Lung (tissue), 12 donors: ENCODE results near the gene CTXND2. TPM values are rescaled to one million over a fixed set of nuclear protein-coding genes. Genes with fewer than 3 reads are reported as not detected.
"Not testable (repeated sequence)": the region's sequence is repeated elsewhere in the genome, so short reads cannot be mapped to it uniquely, and the experiment has no call there.

Experiments used
- ATAC-seq: fragments of 200-7000 bp; cut with Tn5 transposase; one replicate; pipeline ENCODE4 v1.9.1; 2020; ENCODE audit warnings: moderate number of reproducible peaks; ENCODE audit not compliant: insufficient read depth, low FRiP score
- DNase-seq, 3 donors: peaks; one replicate each; pipeline ENCODE4 v3.0.0-alpha.2; 2013 to 2017
- H3K27ac ChIP-seq, 2 donors: one replicate each; pipeline ENCODE4 v1.5.1; 2013; ENCODE audit warnings: mild to moderate bottlenecking in 2 of 2, moderate library complexity in 2 of 2, control low read depth in 1 of 2, inconsistent platforms in 1 of 2, low read depth in 1 of 2, low read length in 1 of 2
- H3K27me3 ChIP-seq, 3 donors: one replicate each; pipeline ENCODE4 v1.5.1; 2013; ENCODE audit warnings: low read length in 2 of 3; ENCODE audit not compliant: control insufficient read depth in 3 of 3, insufficient read depth in 3 of 3
- H3K36me3 ChIP-seq, 4 donors: one replicate each; pipeline ENCODE4 v1.5.1; 2013; ENCODE audit warnings: low read length in 4 of 4, mild to moderate bottlenecking in 1 of 4, moderate library complexity in 1 of 4; ENCODE audit not compliant: control insufficient read depth in 4 of 4, insufficient read depth in 4 of 4
- H3K4me1 ChIP-seq, 5 donors: one replicate each; pipeline ENCODE4 v1.5.1; 2013; ENCODE audit warnings: low read length in 5 of 5, mild to moderate bottlenecking in 2 of 5, moderate library complexity in 1 of 5; ENCODE audit not compliant: control insufficient read depth in 5 of 5, insufficient read depth in 5 of 5
- H3K4me3 ChIP-seq: one replicate; pipeline ENCODE4 v1.5.1; 2013; ENCODE audit warnings: mild to moderate bottlenecking, control low read depth, moderate library complexity
- H3K9ac ChIP-seq, 2 donors: one replicate each; pipeline ENCODE4 v1.5.1; 2013; ENCODE audit warnings: low read length in 2 of 2, control low read depth in 1 of 2; ENCODE audit not compliant: insufficient read depth in 1 of 2
- H3K9me3 ChIP-seq, 4 donors: one replicate each; pipeline ENCODE4 v1.5.1; 2013; ENCODE audit warnings: low read length in 3 of 4, mild to moderate bottlenecking in 1 of 4, moderate library complexity in 1 of 4; ENCODE audit not compliant: control insufficient read depth in 4 of 4, insufficient read depth in 3 of 4
- WGBS, 2 donors: extraction: QIAGEN DNeasy Blood & Tissue Kit; methylation state at CpG; one replicate each; pipeline ENCODE4 v1.1.7; 2013; 5-methylcytosine and 5-hydroxymethylcytosine counted together
- polyA plus RNA-seq, 2 donors: library from polyadenylated mRNA; stranded (reverse); fragments of 200-250 nt; gene quantifications; one replicate each; pipeline ENCODE4 v1.2.1, GENCODE V29; 2013
- total RNA-seq, 2 donors: library from RNA; depleted of rRNA in 1 of 2; stranded (reverse); fragments of >200 nt in 1 of 2; gene quantifications; one replicate each; pipeline ENCODE4 v1.2.1, GENCODE V29; 2014 to 2021
- TF ChIP-seq, protein P1 (sequence below): IDR thresholded peaks from 2 replicates; pipeline ENCODE4 v1.5.1; 2012; ENCODE audit warnings: mild to moderate bottlenecking; ENCODE audit errors: control extremely low read depth, extremely low read depth
- donor health status: control.
- donor health status: control.
- donor health status: Bipolar disorder and iron deficiency.
- donor health status: healthy.
- donor health status: DM: yes; HTN: yes; CAD: no.

Gene CTXND2
- total and polyA plus RNA-seq, 4 donors: 0.02 TPM; not detected in 3

- DNase-seq (peak in 2 of 3 donors; percentile 86 to 88), ATAC-seq (peak; percentile 58)
- H3K9me3 ChIP-seq: no peaks in the 10 kb centered on the region
- 1 to 2% methylated on average over 18 to 23 of the region's 23 CpGs for WGBS, 2 donors
- H3K27me3 ChIP-seq: no peaks in the 10 kb centered on the region
- H3K9ac ChIP-seq: peak overlapping the region; percentile 73 to 90
- H3K36me3 ChIP-seq: peaks cover 0 to 8% (median 5%) of the 10 kb centered on the region in 4 donors
- peak overlapping the region; percentile 81 for H3K4me3 ChIP-seq
- TF ChIP-seq, protein P1, sequence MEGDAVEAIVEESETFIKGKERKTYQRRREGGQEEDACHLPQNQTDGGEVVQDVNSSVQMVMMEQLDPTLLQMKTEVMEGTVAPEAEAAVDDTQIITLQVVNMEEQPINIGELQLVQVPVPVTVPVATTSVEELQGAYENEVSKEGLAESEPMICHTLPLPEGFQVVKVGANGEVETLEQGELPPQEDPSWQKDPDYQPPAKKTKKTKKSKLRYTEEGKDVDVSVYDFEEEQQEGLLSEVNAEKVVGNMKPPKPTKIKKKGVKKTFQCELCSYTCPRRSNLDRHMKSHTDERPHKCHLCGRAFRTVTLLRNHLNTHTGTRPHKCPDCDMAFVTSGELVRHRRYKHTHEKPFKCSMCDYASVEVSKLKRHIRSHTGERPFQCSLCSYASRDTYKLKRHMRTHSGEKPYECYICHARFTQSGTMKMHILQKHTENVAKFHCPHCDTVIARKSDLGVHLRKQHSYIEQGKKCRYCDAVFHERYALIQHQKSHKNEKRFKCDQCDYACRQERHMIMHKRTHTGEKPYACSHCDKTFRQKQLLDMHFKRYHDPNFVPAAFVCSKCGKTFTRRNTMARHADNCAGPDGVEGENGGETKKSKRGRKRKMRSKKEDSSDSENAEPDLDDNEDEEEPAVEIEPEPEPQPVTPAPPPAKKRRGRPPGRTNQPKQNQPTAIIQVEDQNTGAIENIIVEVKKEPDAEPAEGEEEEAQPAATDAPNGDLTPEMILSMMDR: no peak
- peak overlapping the region; percentile 90 to 97 for H3K27ac ChIP-seq
- peaks cover 0 to 17% (median 5%) of the 10 kb centered on the region in 5 donors for H3K4me1 ChIP-seq
These were observed 10.8 kb upstream of the CTXND2 start for GRCh38 chr1:150876119-150876454.

GRCh38 chr1:150878931-150879330 is 8.0 kb upstream of the CTXND2 start:
- H3K4me3 ChIP-seq, H3K36me3 ChIP-seq, H3K27me3 ChIP-seq, H3K27ac ChIP-seq, H3K9me3 ChIP-seq, DNase-seq, H3K9ac ChIP-seq, ATAC-seq: not testable (repeated sequence)
- H3K4me1 ChIP-seq: peaks cover 0 to 29% (median 7%) of the 10 kb centered on the region in 5 donors
- WGBS, 2 donors: 96 to 100% methylated on average over 2 of the region's 2 CpGs

DNA sequence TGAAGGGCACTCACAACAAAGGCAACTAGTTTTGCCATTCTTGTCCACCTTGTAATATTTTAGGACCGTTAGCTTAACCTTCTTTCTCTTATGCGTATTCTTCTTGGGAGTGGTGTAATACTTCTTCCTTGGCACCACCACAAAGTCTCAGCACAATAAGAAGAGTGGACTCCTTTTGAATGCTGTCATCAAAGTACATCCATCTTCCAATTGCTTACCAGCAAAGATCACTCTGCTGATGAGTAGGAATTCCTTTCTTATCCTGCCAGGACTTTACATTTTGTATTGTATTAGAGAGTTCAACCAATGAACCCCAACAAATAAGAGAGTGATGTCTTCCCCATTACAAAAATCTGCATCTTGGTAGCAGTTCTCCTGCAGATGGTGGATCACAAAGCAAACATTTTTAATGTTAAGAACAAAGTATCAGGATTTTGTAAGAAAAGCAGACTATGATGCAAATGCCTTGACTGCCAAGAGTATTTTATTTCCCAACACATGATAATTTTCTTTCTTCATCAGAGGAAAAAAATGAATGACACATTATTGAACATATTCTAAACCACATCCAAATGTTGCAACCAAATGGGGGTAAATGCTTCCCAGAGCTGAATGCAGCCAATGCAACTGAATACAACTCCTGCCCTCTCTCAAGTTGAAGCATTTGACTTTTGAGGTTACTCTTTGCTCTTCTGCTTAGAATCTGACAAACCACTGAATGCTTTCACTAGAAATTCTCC is 5.4 kb upstream of the CTXND2 start:
- H3K27me3 ChIP-seq: no peaks in the 10 kb centered on the region
- ATAC-seq (peak; percentile 38), DNase-seq (peak; percentile 22 to 93 (median 88))
- H3K4me3 ChIP-seq: no peak overlapping the region
- peaks cover 0 to 14% (median 0%) of the 10 kb centered on the region in 5 donors for H3K4me1 ChIP-seq
- no peaks in the 10 kb centered on the region for H3K9me3 ChIP-seq
- H3K9ac ChIP-seq: peak overlapping the region in 1 of 2 donors; percentile 57
- H3K36me3 ChIP-seq: no peaks in the 10 kb centered on the region
- TF ChIP-seq, protein P1: no peak
- WGBS, 2 donors: 30 to 39% methylated on average over 2 of the region's 2 CpGs
- H3K27ac ChIP-seq: peak overlapping the region in 1 of 2 donors; percentile 37

- H3K36me3 ChIP-seq, H3K9ac ChIP-seq, ATAC-seq, H3K9me3 ChIP-seq, H3K4me3 ChIP-seq, H3K27ac ChIP-seq, H3K27me3 ChIP-seq, DNase-seq: not testable (repeated sequence)
- 90 to 94% methylated on average over 5 of the region's 5 CpGs for WGBS, 2 donors
- H3K4me1 ChIP-seq: peaks cover 0 to 14% (median 0%) of the 10 kb centered on the region in 5 donors
These were observed 3.8 kb upstream of the CTXND2 start for GRCh38 chr1:150883121-150883520.
